ENCODE results near the gene TMX2. TPM values are rescaled to one million over a fixed set of nuclear protein-coding genes. Genes with fewer than 3 reads are reported as not detected.

Gene TMX2
- total and polyA plus RNA-seq, 10 of the 15 experiments (the other 5 are each of a cell fraction or from before 2014, with no cell fraction given), result 64.3 to 134 (median 91.6) TPM

GRCh38 chr11:57709802-57710367, 2.5 kb upstream of the TMX2 start:
- TF ChIP-seq RAD51 (IDR thresholded peaks at IDR 0.05) (no peak), RUNX3 (IDR thresholded peaks at IDR 0.05; ENCODE audit: low read length) (peak; percentile 48; the same call in 1 of the 2 replicates), EED (IDR thresholded peaks at IDR 0.05; ENCODE audit: low read depth) (no peak), JUNB (IDR thresholded peaks at IDR 0.05) (peak; percentile 62), IKZF2 (IDR thresholded peaks at IDR 0.05) (0 out of 4 replicates have a peak, but pooled peaks of 1 of the 2 experiments have one; percentile 25)
- peaks cover 0 to 4% of the 10 kb centered on the region in 2 experiments; a peak in 1 of 4 replicates for H3K36me3 ChIP-seq (ENCODE audit: control insufficient read depth in 2 of 2, insufficient read depth in 2 of 2, low read length in 1 of 2)
- H3K9me3 ChIP-seq (replicated peaks; ENCODE audit: control insufficient read depth, insufficient read depth, low read length), result no peaks in the 10 kb centered on the region
- no peak for FAIRE-seq
- peaks cover 4% of the 10 kb centered on the region for H3K4me1 ChIP-seq (ENCODE audit: control insufficient read depth, insufficient read depth, low read length)
- intact Hi-C loops (cut with micrococcal nuclease; ENCODE audit: unreplicated experiment), result loop anchor here (5.0 kb wide), 1 partner anchor 143 kb away; the partner anchor contains the start of gene UBE2L6
- H4K20me1 ChIP-seq (ENCODE audit: control insufficient read depth, insufficient read depth), result no peaks in the 10 kb centered on the region
- no peak overlapping the region for H3K4me2 ChIP-seq (ENCODE audit: control insufficient read depth, insufficient read depth)
- H3K9ac ChIP-seq (ENCODE audit: control insufficient read depth, insufficient read depth, low read length), result no peak overlapping the region
- WGBS (ENCODE audit: insufficient coverage, insufficient replicate concordance, low lambda C conversion rate, missing lambda C conversion rate), result 62% methylated on average over 5 of the region's 5 CpGs
- no peak for DNase-seq (ENCODE audit: low read depth, low spot score)
- BruUV-seq (replicated peaks), result no TSS peak
- ChIA-PET SMC1A (ENCODE audit: uncharacterized antibody, unreplicated experiment) (interaction anchor here (0.9 to 2.0 kb wide), 6 partner anchors 11 to 91 kb away, joined by 3 to 11 read pairs (median 4); no protein-coding TSS in a partner anchor), POLR2A (interaction anchor here (0.6 to 1.2 kb wide), 5 partner anchors 11 to 92 kb away, joined by 3 to 6 read pairs (median 3); no protein-coding TSS in a partner anchor), CTCF (interaction anchor here (1.1 to 3.1 kb wide), 6 partner anchors 31 to 814 kb away, joined by 3 to 22 read pairs (median 4); partner anchors contain the start of gene SELENOH), RAD21 (ENCODE audit: unreplicated experiment) (interaction anchor here (1.0 to 1.6 kb wide), 3 partner anchors 36 to 91 kb away, joined by 4 to 6 read pairs (median 4); no protein-coding TSS in a partner anchor)
- in situ Hi-C loops (cut with MboI), result no loop called here
- no peak overlapping the region for H3K4me3 ChIP-seq
- H3K79me2 ChIP-seq (ENCODE audit: control insufficient read depth, insufficient read depth, low read length), result peaks cover 48% of the 10 kb centered on the region
- ATAC-seq, result no peak
- H3K27ac ChIP-seq (ENCODE audit: control insufficient read depth, insufficient read depth), result no peak overlapping the region
- no peaks in the 10 kb centered on the region for H3K27me3 ChIP-seq (replicated peaks in 1 of 2; ENCODE audit: control insufficient read depth in 2 of 2, insufficient read depth in 2 of 2, low read length in 1 of 2)
- H2AFZ ChIP-seq (ENCODE audit: control insufficient read depth, low read depth, low read length), result no peak overlapping the region
